ENCODE measurements around the gene NIPAL1.
"Not testable (repeated sequence)": the region's sequence is repeated elsewhere in the genome, so short reads cannot be mapped to it uniquely, and the experiment has no call there.

Gene NIPAL1

DNA sequence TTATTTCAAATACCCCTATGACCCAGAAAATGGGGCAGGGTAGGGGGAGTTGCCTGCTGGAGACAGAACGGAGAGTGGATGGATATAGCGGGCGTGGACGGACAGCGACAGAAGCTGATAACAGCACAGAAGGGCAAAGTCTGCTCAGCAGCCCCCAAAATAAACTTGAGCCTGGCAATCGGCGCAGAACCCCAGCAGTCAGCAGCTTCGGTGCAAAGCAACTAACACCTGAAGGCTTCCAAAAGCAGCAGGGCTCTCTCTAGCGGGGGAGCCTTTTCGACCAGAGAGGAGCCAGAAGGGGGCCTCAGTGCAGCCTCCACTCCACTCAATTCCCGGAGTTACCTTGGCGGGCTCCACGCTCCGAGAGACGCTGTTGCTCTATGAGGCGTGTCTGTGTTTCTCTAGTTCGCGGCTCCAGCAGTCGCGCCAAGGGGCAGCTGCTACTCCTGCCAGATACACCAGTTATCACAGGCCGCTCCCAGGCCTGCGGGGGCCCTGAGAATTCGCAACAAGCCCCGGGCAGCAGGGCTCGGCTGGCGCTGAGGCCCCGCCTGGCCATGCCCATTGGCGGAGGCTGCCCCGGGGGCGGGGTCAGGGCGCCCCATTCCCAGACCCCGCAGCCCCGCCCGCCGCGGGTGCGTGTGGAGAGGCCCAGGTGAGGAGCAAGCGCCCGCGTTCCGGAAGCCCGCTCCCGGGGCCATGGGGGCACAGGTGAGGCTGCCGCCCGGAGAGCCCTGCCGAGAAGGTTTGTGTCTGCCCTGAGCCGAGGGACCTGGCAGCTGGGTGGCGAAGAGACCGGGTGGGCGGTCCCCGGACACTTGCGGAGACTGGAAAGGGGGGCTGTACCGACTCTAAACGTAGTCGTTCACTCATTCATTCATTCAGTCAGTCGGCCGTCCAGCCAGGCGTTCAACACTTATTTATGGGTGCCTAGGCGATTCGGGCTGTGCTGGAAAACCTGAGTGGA lies at the start of gene NIPAL1, which contains the start of gene CNGA1:
Gene NIPAL1 (plus strand): TSS at position 632 of the 967 bp plus-strand sequence. CDS start 68 bp downstream, at position 700.
Gene CNGA1 (minus strand): TSS at position 541 of the 967 bp plus-strand sequence. CDS start 63,992 bp downstream, outside the sequence.
- DNase-seq (ENCODE audit: low spot score): peak; percentile 74

DNA sequence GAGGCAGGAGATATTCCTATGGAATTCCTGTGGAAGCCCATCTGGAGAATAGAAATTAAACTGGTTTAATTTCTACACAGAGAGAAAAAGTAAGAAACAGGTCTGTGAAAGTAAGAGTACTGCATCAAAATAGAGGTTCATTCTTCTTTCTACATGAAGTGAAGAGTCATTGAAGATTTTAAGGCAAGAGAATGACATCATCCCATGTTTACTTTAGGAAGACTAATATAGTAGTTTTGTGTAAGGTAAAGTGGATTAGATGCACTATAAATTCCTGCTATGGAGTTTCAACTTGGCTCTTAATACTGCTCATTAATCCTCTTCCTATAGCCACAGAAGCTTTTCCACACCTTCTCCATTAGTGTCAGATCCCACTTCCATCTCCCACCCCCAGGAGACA lies 47.7 kb upstream of the NIPAL1 start:
- DNase-seq (ENCODE audit: low spot score): no peak

- DNase-seq (ENCODE audit: low spot score): no peak
Measured at GRCh38 chr4:47972181-47972580, 44.4 kb upstream of the NIPAL1 start.

DNA sequence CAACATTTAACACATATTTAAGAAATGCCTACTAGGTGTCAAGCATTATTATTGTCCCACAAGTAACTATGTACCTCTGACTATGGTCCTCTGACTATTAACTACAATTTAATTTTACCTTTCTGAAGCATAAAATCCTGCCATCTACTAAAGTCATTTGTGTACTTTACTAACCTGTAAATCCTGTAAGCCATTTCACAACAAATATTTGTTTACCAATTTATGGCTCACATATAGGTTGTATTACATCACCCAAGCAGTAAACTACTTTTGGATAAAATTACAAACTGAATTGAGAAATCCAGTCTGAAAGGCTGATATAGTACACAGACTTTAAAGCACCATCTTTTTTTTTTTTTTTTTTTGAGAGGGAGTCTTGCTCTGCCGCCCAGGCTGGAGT lies 43.9 kb upstream of the NIPAL1 start:
- DNase-seq (ENCODE audit: low spot score): no peak

GRCh38 chr4:47974566-47974965 lies 42.0 kb upstream of the NIPAL1 start:
- no peak for DNase-seq (ENCODE audit: low spot score)

GRCh38 chr4:47990145-47990544 lies 26.4 kb upstream of the NIPAL1 start:
- no peak for DNase-seq (ENCODE audit: low spot score)

DNA sequence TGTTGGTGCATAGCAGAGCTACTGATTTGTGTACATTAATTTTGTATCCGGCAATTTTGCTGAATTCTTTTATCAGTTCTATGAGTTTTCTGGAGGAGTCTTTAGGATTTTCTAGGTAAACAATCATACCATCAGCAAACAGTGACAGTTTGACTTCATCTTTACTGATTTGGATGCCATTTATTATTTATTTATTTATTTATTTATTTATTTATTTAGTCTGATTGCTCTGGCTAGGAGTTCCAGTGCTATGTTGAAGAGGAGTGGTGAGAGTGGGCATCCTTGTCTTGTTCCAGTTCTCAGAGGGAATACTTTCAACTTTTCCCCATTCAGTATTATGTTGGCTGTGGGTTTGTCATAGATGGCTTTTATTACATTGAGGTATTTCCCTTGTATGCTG lies 24.1 kb upstream of the NIPAL1 start:
- DNase-seq (ENCODE audit: low spot score): not testable (repeated sequence)

- DNase-seq (ENCODE audit: low spot score): no peak
Measured at GRCh38 chr4:47996021-47996420, 20.6 kb upstream of the NIPAL1 start.

DNA sequence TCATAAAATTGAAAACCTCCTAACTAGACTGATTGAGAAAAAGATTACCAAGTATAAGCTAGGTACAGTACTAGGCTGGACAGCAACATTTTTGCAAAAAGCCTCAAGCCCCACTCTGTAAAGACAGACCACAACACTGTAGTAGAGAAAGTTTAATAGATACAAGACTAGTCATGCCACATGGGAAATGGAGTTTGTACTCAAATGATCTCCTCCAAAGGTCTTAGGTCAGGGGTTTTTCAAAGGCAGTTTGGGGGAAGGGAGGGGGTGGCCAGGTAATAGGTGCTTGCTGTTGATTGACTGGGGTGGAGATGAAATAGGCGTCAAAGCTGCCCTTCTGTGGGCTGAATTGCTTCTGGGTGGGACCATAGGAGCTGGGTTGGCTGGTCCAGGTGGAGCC lies 14.3 kb upstream of the NIPAL1 start:
- DNase-seq (ENCODE audit: low spot score): no peak

GRCh38 chr4:48003568-48003967 lies 13.0 kb upstream of the NIPAL1 start:
- DNase-seq (ENCODE audit: low spot score): not testable (repeated sequence)

DNA sequence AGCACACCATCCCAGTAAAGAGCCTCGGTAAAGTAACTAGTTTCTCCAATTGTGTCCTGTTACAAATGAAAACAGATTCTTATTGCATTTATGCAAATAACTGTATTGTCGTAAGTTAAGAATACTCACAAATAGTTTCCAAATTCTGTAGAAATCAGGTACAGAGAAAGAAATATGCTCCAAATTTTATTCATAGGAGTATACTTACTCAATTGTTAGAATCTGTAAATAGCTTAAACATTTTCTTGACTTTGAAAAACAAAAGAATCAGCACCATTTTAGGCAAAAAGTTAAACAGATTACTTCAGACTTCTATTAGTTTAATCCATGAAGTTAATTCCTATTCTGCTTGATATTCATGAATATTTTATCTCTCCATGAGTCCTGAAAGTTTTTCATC lies 10.8 kb upstream of the NIPAL1 start:
- DNase-seq (ENCODE audit: low spot score): no peak

DNA sequence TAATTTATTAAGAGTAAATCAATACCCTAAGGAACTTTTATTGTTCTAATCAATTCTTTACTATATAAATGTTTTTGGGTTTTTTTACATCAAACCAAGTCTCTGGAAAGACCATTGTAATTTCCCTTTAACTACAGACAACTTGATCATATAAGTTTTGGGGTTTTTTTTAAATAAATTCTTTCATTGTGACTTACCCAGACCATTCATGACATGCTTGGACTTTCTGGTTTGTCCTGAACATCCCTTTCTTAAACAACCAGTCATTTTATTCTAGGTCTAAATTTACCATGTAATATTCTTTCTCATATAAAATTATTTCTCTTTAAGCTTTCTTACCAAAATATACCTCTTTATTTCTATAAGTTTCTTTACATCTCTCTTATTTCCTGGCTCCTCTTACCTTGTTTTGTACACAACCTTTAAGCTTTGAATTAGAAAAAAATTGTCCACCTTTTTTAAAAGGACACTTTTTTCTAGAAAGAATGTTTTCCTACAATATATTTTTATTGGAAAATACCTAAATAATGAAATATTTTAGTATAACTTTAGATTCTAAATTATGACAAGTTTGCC lies 8.5 kb upstream of the NIPAL1 start:
- DNase-seq (ENCODE audit: low spot score): no peak

- DNase-seq (ENCODE audit: low spot score): not testable (repeated sequence)
Measured at GRCh38 chr4:48010906-48011305, 5.7 kb upstream of the NIPAL1 start.

GRCh38 chr4:48011722-48012121 lies 4.8 kb upstream of the NIPAL1 start:
- DNase-seq (ENCODE audit: low spot score): no peak

DNA sequence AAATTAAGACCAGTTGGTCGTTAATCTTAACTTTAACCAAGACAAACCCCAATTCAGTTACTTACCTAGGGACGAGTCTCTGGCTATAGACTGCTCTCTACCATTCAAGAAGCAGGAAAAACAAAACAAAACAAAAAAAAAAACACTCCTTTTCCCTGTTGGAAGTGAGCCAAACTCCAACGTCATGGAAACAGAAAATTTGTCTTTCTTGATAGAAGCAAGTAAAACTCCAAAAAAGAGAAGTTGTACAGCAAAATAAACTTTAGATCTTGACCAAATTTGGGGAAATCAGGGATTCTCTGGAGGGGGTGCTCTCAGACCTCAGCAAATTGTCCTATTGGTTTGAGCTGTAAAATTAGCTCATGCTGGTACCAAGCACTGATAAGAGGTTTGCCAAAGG lies 3.7 kb upstream of the NIPAL1 start:
- no peak for DNase-seq (ENCODE audit: low spot score)

GRCh38 chr4:48015216-48015615 lies 1.4 kb upstream of the NIPAL1 start:
- DNase-seq (ENCODE audit: low spot score): no peak

- no peak for DNase-seq (ENCODE audit: low spot score)
Measured at GRCh38 chr4:48015678-48016077, 894 bp upstream of the NIPAL1 start.

DNA sequence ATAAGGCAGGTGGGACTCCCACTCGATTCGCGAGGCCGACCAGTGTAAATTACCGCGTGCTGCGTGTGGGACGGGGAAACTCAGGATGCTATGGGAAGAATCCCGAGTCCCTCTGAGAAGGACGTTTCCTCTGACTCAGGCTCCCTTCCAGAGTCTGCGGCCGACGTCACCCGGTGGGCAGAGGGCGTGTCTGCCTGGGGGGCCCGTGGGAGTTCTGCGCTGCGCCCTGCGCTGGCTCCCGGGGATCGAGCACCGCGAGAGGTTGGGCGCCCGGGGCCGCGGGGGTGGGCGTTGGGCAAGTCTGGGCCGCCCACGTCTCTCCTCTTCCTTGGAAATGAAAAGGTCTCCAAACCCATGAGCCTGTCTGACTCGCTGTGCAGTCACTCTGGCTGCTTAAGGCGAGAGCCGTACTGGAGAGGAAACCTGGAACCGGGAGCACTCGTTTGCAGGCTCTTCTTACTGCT lies 568 bp downstream of the NIPAL1 start:
- DNase-seq (ENCODE audit: low spot score): peak; percentile 35

DNA sequence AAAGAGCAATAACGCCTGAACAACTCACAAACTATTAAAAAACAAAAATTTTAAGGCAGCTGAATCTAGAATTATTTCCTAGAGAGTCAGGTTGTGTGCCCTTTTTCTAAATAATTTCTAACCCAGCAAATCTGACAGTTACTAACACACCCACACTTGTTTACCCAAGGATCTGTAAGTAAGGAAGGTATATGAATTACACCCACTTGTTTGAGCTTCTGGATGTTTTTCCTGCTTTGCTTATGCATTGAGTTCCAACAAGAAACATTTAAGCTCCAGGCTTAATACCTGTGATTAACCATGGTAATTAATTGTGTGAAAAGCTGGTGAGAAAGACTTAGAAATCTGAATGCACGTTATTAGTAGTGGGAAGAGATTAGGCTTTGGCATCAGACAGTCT lies 1.5 kb downstream of the NIPAL1 start:
- DNase-seq (ENCODE audit: low spot score): no peak

DNA sequence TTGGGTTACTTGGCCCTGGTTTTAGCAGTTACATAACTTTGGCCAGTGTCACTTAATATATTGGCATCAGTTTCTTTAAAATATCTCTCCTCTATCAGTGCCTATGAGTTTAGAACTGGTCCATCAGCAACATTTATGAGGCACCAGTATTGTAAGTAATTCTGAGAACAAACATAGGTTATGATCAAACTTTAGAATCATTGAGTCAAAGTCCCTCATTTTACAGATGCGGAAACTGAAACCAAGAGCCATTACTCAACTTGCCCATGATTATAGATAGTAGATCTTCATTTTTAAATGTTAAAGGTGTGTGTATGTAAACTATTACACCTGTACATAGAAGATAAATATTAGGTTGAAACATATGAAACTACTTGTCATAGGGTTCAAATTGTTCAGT lies 4.5 kb downstream of the NIPAL1 start:
- DNase-seq (ENCODE audit: low spot score): no peak

GRCh38 chr4:48022192-48022799 lies 5.7 kb downstream of the NIPAL1 start:
- DNase-seq (ENCODE audit: low spot score): no peak

DNA sequence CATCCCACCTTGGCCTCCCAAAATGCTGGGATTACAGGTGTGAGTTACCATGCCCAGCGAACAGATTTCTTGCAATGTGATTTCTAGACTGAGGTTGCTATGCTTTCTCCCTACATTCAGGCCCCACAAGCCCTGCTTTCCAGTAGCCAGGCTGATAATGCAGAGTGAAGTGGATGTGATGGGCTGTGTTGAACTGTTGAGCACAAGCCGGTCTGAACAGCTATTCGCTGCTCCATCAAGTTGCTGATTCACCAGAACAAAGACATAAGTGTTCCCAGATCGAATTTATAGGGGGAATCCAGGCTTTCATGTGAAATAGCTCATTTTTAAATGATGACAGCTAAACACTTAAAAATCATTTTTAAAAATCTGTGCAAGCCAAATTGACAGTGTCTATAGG lies 8.0 kb downstream of the NIPAL1 start:
- DNase-seq (ENCODE audit: low spot score): no peak

DNA sequence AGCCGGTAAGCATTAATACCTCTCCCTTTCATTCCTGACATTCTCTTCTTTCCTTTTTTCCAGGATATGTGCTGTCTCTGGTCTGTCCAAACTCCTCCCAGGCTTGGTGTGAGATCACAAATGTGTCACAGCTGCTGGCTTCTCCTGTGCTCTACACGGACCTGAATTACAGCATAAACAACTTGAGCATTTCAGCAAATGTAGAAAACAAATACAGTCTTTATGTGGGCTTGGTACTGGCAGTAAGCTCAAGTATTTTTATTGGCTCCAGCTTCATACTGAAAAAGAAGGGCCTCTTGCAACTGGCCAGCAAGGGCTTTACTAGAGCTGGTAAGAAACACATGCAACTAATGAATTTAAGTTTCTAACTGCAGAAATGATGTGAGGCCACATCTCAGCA lies 8.4 kb downstream of the NIPAL1 start:
- DNase-seq (ENCODE audit: low spot score): no peak
